Measurements from ENCODE around the gene TRPV5.

Gene TRPV5

DNA sequence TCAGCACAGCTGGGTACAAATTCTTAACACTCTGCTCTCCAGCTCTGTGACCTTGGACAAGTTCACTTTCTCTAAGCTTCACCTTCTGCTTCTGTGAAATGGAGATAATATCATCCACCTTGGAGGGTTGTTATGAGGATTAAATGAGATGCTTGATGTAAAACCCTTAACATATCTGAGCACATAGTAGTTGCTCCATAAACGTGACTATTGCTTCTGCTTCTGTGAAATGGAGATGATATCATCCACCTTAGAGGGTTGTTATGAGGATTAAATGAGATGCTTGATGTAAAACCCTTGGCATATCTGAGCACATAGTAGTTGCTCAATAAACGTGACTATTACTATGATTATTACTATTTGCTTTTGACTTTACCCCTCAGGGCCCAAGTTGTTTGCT is 64.1 kb downstream of the TRPV5 start:
- no peak for DNase-seq (ENCODE audit: low read depth)

GRCh38 chr7:142868986-142869415 is 64.5 kb downstream of the TRPV5 start:
- TF ChIP-seq, protein P1, sequence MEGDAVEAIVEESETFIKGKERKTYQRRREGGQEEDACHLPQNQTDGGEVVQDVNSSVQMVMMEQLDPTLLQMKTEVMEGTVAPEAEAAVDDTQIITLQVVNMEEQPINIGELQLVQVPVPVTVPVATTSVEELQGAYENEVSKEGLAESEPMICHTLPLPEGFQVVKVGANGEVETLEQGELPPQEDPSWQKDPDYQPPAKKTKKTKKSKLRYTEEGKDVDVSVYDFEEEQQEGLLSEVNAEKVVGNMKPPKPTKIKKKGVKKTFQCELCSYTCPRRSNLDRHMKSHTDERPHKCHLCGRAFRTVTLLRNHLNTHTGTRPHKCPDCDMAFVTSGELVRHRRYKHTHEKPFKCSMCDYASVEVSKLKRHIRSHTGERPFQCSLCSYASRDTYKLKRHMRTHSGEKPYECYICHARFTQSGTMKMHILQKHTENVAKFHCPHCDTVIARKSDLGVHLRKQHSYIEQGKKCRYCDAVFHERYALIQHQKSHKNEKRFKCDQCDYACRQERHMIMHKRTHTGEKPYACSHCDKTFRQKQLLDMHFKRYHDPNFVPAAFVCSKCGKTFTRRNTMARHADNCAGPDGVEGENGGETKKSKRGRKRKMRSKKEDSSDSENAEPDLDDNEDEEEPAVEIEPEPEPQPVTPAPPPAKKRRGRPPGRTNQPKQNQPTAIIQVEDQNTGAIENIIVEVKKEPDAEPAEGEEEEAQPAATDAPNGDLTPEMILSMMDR (conservative IDR thresholded peaks at IDR 0.05; ENCODE audit: low read depth, low read length) = no peak
- H3K4me3 ChIP-seq (ENCODE audit: low read length) = no peak overlapping the region
- DNase-seq (ENCODE audit: low read depth) = no peak

More for the DNA sequence above, 64.1 kb downstream of the TRPV5 start:
- TF ChIP-seq, protein P1 (conservative IDR thresholded peaks at IDR 0.05; ENCODE audit: low read depth, low read length) = no peak
- H3K4me3 ChIP-seq (ENCODE audit: low read length) = no peak overlapping the region

- TF ChIP-seq, protein P1 (conservative IDR thresholded peaks at IDR 0.05; ENCODE audit: low read depth, low read length) = no peak
- no peak for DNase-seq (ENCODE audit: low read depth)
- no peak overlapping the region for H3K4me3 ChIP-seq (ENCODE audit: low read length)
Measured at GRCh38 chr7:142868188-142868985, 65.2 kb downstream of the TRPV5 start.

- no peak overlapping the region for H3K4me3 ChIP-seq (ENCODE audit: low read length)
- TF ChIP-seq, protein P1 (conservative IDR thresholded peaks at IDR 0.05; ENCODE audit: low read depth, low read length) = no peak
- no peak for DNase-seq (ENCODE audit: low read depth)
Measured at GRCh38 chr7:142867398-142868187, 66.0 kb downstream of the TRPV5 start.

- no peak overlapping the region for H3K4me3 ChIP-seq (ENCODE audit: low read length)
- DNase-seq (ENCODE audit: low read depth) = no peak
Measured at GRCh38 chr7:142867097-142867378, 66.5 kb downstream of the TRPV5 start.

DNA sequence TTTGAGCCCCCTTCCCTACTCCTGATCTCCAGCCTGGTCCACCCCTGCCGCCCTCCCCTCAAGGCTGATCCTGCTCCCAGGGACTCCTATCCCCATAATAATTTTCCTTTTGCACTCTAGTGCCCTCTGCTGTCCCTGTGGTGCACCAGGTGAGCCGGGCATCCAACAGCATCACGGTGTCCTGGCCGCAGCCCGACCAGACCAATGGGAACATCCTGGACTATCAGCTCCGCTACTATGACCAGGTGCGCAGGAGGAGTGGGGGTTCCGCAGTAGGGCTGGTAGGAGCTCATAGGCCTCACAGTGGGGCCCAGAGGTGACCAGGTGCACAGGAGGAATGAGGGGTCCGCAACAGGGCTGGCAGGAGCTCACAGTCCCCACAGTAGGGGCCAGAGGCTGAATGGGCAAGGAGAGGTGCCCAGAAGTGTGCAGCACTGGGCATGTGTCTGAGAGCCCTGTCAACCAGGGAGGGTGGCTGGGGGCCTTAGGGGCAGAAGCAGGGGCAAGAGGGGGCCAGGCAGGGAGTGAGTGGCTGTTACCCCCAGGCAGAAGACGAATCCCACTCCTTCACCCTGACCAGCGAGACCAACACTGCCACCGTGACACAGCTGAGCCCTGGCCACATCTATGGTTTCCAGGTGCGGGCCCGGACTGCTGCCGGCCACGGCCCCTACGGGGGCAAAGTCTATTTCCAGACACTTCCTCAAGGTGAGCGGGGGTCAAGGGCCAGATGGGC is 67.0 kb downstream of the TRPV5 start:
- TF ChIP-seq, protein P1 (conservative IDR thresholded peaks at IDR 0.05; ENCODE audit: low read depth, low read length) = peak; percentile 79
- no peak overlapping the region for H3K4me3 ChIP-seq (ENCODE audit: low read length)
- no peak for DNase-seq (ENCODE audit: low read depth)

More at GRCh38 chr7:142867097-142867378, 66.5 kb downstream of the TRPV5 start:
- TF ChIP-seq, protein P1 (conservative IDR thresholded peaks at IDR 0.05; ENCODE audit: low read depth, low read length) = no peak
